ENCODE data around the gene GNPNAT1.

GNPNAT1 gene

DNA sequence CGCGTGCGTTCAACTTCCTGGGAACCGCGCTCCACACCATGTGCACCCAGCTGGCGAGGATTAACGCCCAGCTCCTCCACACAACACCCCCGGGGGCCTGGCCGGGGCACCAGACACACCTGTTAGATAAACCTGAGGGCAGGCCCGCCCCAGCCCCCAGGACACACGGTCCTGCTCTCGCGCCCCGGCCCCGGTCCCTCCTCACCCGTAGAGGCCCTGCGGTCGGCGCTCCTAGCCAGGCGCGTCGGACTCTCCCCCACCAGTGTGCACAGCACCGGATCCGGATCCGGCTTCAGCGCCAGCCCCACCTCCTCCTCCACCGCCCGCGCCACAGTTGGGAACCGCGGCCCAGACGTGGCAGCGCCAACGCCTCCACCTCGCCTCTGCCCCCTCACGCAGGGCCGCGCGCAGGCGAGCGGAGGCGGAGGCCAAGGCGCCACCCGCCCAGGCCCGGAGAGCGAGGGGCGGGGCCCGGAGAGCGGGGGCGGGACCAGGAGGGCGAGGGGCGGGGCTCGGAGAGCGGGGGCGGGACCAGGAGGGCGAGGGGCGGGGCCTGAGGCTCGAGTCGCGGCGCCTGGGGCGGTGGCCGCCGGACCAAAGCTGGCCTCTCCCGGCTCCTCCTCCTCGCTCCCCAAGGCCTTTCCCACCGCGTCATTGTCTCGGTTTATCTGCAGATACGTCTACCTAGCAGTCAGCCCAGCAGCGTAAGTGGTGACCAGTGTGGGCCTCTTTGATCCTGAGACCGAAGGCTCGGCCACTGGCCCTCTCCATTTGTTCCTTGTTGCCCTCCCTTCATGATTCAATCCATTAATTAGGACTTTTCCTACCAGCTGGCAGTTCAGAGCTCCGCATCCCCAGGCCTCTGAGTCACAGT, at the start of gene GNPNAT1:
Gene GNPNAT1, minus strand, starts transcription at position 385 of the 874 bp plus-strand sequence. CDS start 6,957 bp downstream, outside the sequence.
- DNase-seq = peak; percentile 91

DNA sequence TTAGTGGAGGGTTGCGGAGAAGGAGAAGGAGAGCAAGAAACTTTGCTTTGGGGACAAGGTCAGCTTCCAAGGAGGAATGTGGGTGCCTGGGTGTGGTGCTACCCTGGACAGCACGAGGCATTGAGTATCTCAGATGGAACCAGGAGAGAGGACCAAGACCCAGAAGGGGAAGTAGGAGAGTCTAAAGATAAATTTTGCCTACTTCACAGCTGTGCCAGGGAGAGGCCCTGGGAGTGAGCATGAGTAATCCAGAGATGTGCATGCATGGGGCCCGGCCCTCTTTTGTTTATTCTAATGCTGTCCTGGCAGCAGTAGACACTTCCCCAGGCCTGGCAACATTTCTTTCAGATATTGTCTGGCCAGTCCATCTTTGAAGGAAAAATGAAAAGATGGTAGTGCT, 49.5 kb upstream of the GNPNAT1 start:
- DNase-seq = no peak

DNA sequence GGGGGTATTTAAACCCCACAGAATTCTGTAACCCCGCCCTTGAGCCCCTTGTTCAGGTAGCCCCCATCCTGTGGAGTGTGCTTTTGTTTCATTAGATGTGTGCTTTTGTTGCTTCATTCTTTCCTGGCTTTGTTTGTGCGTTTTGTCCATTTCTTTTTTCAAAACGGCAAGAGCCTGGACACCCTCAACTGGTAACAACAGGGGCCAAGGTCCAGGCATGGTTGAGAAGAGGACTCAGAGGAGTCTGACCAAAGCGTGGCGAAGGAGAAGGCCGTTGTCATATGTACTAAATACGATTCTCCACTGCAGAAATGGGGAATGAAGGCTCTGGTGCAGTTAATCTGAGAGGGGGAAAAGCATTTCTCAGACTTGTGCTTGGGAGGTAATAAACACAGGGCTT, 46.0 kb upstream of the GNPNAT1 start:
- no peak for DNase-seq

DNA sequence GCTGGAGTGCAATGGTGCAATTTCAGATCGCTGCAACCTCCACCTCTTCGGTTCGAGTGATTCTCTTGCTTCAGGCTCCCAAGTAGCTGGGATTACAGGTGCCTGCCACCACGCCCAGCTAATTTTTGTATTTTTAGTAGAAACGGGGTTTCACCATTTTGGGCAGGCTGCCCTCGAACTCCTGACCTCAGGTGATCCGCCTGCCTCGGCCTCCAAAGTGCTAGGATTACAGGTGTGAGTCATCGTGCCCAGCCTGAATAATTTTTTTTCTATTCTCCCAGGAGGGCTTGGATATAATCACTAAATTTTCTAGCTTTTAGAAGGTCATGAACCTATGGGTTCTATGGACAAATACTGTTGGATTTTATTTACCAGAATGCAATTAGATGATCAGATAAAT, 44.7 kb upstream of the GNPNAT1 start:
- no peak for DNase-seq

DNA sequence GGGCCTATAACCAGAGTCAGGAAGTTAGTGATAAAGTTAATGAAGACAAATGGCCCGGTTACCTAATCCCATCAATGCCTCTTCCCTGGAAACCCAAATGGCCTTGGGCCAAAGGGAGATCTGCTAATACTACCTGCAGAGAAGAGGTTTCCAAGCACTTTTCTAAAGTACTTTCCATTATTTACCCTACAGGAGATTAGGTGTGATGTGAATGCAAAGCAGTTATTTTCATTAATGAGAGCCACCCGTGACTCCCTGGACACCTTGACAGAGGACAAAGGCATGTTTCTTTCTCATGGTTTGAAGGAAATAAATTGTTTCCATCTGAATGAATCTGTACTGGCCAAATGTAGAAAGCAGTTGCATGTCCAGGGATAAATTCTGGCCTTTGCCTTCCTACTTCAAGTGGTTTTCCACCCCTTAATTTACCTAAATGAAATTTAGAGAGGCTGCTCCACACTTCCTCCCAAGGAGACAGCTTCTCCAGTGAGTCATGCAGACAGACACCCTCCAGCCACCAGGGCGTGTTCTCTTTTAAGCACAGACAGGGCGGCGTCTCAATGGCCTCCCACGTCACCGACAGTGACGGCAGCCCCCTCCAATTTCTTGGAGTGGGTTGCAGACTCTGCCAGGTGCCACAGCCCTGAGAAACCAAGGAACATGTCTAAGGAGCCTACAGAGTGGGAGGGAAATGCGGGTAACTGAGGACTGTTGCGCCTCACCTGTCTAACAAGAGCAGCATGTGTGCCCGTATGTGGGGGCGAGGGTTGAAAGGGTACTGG, 43.9 kb upstream of the GNPNAT1 start:
- peak; percentile 78 for DNase-seq

DNA sequence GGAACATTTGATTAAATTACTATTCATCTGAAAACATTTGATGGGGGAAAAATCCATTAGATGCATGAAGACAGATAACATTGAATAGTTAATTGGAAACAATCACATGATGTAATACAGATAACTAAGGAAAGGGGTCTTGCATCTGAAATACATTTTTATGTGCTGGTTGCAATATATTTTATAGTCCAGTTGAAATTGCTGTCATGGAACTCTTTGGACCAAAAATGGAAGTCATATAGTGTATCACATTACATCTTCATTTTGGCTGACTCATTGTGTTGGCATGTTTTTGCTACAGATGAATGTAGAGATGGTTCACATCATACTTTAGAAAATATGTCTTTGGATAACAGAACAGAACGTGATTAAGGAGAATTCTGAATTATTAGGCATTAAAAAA, 43.0 kb upstream of the GNPNAT1 start:
- DNase-seq = no peak

GRCh38 chr14:52833891-52834290, 42.5 kb upstream of the GNPNAT1 start:
- no peak for DNase-seq

GRCh38 chr14:52829527-52830185, 38.2 kb upstream of the GNPNAT1 start:
- DNase-seq = no peak

DNA sequence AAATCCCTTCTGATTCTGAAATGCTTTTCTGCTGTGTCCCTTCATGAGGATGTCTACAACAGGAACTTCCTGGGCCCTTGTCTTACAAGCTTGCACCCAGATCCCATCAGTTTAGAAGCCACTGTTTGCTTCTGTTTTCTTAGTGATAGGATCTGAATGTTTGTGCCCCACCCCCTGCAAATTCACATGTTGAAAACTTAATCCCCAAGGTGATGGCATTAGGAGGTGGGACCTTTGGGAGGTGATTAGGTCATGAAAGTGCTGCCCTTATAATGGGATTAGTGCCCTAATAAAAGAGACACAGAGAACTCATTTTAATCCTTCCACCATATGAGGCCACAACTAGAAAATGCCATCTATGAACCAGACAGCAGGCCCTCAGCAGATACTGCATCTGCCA, 36.0 kb upstream of the GNPNAT1 start:
- DNase-seq = no peak

DNA sequence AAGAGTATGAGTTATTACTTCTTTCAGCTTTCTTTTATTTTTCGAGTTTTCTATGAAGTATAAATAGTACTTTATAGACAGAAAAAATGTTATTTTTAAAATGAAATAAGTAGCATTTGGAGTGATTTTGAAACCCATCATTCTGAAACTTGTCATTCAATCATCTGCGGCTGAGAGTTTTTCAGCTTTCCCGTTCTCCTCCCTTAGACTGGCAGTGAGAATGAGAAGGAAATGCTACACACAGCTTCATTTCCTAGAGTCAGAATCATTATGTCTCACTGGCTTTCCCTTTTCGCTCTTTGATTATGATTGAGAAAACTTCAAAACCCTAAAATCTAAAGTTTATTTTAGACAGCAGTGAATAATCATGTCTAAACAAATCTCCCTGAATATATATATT, 33.7 kb upstream of the GNPNAT1 start:
- no peak for DNase-seq

DNA sequence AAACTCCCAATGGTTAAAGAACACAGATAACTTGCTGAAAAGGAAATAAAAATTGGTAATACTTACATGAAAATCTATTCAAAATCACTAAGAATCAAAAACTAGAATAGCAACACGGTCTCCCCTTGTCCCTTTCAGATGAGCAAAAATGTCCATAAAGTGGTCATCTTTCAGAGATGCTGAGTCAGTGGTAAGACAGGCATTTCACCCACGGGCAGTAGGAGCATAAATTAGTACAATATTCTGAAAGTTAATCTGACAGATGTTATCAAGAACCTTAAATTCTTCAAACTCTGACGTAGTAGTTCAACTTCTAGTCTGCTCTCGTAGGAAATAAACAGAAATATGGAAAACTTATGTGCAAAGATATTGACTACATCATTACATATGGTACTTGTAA, 33.1 kb upstream of the GNPNAT1 start:
- DNase-seq = no peak

GRCh38 chr14:52821805-52822250, 30.4 kb upstream of the GNPNAT1 start:
- no peak for DNase-seq

DNA sequence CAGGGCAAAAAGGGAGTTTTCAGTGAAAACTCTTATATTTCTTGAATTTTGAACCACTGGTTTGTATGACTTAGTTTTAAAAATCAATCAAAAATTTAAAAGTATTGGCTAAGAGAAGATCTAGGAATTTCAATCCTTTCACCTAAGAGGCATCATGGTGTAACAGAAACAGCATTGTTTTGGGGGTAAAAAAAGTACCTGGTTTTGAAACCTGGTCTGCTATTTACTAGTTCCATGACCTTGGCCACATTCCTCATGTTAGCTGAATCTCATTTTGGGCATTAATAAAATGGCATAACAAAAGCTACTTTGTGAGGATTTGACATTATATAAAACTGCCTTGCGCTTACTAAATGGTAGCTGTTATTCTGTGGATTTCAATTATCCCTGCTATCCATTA, 16.7 kb upstream of the GNPNAT1 start:
- DNase-seq = no peak

- no peak for DNase-seq
These were observed 14.7 kb upstream of the GNPNAT1 start for GRCh38 chr14:52806115-52806514.

- DNase-seq = no peak
These were observed 11.2 kb upstream of the GNPNAT1 start for GRCh38 chr14:52802597-52802996.

GRCh38 chr14:52801014-52801712, 9.8 kb upstream of the GNPNAT1 start:
- DNase-seq = no peak

- DNase-seq = no peak
These were observed 7.4 kb upstream of the GNPNAT1 start for GRCh38 chr14:52798826-52799225.

DNA sequence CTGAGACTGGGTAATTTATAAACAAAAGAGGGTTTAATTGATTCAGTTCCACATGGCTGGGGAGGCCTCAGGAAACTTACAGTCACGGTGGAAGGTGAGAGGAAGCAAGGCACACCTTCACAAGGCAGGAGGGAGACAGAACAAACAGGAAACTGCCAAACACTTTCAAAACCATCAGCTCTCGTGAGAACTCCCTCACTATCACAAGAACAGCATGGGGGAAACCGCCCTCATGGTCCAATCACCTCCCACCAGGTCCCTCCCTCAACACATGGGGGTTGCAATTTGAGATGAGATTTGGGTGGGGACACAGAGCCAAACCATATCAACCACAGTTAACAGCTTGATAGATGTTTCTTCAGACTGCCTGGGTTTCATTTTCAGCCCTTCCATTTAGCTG, 6.2 kb upstream of the GNPNAT1 start:
- no peak for DNase-seq

GRCh38 chr14:52793061-52793460, 1.7 kb upstream of the GNPNAT1 start:
- no peak for DNase-seq

- no peak for DNase-seq
These were observed 649 bp upstream of the GNPNAT1 start for GRCh38 chr14:52792097-52792415.

- peak; percentile 23 for DNase-seq
These were observed 618 bp downstream of the GNPNAT1 start for GRCh38 chr14:52790756-52791222.

DNA sequence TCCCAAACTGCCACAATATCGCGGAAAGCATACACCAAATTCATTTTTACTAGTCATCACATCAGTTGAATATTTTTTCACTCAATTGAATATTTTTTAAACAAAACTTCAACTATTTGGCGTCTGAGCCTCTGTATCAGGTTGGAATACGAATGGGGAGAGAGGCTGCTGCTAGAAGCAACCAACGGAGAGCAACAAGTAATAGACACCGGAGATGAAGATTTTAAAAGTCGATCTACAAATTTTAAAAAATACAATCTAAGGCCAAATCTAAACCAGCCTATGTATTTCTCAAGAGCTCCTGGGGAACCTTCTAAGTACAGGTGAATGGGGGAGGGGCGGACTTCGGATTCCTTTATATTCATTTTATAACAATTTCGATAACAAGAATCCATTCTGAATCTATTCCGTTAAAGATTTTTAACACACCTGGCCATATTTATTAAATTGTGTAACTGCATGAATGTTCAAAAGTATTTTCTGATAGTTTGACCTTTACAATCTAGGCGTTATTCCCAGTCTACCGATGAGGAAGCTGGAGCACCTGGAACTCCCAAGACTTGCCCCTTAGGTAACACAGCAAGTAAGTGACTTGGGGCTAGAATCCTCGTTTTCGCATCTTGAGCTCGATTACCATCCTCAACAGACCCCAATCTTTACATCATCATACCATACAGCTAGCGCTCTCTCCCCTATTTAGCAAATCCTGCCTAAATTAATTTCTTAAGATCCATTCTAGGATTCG, 1.2 kb downstream of the GNPNAT1 start:
- no peak for DNase-seq

All from NCI-H146 (cell line).